ENCODE data around the gene VPS50.

DNA sequence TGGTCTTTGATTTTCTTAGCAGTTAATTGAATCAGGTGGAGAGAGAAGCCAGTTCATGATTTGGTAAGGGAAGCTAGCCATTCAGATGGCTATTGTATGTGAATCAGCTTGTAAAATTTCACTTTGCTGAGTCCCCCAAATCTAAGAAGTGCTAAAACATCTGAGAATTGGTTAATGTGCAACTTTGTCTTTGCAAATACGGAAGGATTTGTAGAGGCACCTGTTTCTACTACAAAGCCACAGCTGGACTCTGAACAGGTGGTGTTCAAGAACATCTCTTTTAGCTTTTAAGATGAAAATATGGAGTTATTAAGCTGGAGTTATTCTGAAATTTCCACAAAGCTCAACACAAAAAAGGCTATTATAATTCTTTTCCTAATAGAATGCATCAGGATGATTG lies 132.6 kb downstream of the VPS50 start:
- TF ChIP-seq, protein P1, sequence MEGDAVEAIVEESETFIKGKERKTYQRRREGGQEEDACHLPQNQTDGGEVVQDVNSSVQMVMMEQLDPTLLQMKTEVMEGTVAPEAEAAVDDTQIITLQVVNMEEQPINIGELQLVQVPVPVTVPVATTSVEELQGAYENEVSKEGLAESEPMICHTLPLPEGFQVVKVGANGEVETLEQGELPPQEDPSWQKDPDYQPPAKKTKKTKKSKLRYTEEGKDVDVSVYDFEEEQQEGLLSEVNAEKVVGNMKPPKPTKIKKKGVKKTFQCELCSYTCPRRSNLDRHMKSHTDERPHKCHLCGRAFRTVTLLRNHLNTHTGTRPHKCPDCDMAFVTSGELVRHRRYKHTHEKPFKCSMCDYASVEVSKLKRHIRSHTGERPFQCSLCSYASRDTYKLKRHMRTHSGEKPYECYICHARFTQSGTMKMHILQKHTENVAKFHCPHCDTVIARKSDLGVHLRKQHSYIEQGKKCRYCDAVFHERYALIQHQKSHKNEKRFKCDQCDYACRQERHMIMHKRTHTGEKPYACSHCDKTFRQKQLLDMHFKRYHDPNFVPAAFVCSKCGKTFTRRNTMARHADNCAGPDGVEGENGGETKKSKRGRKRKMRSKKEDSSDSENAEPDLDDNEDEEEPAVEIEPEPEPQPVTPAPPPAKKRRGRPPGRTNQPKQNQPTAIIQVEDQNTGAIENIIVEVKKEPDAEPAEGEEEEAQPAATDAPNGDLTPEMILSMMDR (IDR thresholded peaks at IDR 0.05; ENCODE audit: low read length): no peak
- TF ChIP-seq EZH2phosphoT487 (IDR thresholded peaks at IDR 0.05; ENCODE audit: low read length) (no peak), EZH2 (optimal IDR thresholded peaks at IDR 0.05; ENCODE audit: low read depth, low read length) (no peak)

Data from MM.1S (cell line).